Measurements from ENCODE around the gene SPIN1.

Gene SPIN1

DNA sequence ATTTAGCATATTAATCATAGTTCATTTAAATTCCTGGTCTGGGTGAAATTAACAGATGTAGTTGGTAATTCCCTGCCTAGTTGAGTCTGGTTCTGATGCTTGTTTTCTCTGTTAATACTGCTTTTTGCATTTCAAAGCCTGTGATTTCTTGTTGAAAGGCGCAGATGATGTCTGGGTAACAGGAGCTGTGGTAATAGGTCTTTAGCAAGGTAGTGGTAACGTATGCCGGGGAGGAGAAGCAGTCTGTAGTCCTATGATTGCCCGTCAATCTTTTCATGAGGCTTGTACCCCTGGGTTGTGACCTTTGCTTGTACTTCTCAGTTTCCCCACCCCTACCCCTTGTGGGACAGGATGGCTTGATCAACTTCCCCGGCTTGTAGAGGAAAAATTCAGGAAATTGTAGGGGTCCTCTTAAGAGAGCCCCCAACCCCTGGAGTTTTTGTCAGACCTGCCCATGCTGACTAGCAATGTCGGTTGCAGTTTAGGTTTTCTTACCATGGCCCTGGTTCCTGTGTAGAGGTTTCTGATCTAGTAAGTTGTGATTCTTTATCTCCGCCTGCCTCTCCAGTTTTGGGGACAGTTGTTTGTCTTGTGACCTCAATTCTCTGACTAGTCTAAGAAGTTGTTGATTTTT, 55.4 kb downstream of the SPIN1 start:
- no peak overlapping the region for H3K4me3 ChIP-seq (ENCODE audit: low read depth, low read length)
- DNase-seq (ENCODE audit: low read depth), result no peak
- TF ChIP-seq, protein P1, sequence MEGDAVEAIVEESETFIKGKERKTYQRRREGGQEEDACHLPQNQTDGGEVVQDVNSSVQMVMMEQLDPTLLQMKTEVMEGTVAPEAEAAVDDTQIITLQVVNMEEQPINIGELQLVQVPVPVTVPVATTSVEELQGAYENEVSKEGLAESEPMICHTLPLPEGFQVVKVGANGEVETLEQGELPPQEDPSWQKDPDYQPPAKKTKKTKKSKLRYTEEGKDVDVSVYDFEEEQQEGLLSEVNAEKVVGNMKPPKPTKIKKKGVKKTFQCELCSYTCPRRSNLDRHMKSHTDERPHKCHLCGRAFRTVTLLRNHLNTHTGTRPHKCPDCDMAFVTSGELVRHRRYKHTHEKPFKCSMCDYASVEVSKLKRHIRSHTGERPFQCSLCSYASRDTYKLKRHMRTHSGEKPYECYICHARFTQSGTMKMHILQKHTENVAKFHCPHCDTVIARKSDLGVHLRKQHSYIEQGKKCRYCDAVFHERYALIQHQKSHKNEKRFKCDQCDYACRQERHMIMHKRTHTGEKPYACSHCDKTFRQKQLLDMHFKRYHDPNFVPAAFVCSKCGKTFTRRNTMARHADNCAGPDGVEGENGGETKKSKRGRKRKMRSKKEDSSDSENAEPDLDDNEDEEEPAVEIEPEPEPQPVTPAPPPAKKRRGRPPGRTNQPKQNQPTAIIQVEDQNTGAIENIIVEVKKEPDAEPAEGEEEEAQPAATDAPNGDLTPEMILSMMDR (IDR thresholded peaks at IDR 0.05; ENCODE audit: insufficient read depth, low read depth, low read length, missing control alignments), result no peak

GRCh38 chr9:88446728-88447127, 58.5 kb downstream of the SPIN1 start:
- DNase-seq (ENCODE audit: low read depth), result no peak
- H3K4me3 ChIP-seq (ENCODE audit: low read depth, low read length), result no peak overlapping the region
- TF ChIP-seq, protein P1 (IDR thresholded peaks at IDR 0.05; ENCODE audit: insufficient read depth, low read depth, low read length, missing control alignments), result no peak

- no peak for DNase-seq (ENCODE audit: low read depth)
- TF ChIP-seq, protein P1 (IDR thresholded peaks at IDR 0.05; ENCODE audit: insufficient read depth, low read depth, low read length, missing control alignments), result no peak
- no peak overlapping the region for H3K4me3 ChIP-seq (ENCODE audit: low read depth, low read length)
Measured at GRCh38 chr9:88447431-88447830, 59.2 kb downstream of the SPIN1 start.

DNA sequence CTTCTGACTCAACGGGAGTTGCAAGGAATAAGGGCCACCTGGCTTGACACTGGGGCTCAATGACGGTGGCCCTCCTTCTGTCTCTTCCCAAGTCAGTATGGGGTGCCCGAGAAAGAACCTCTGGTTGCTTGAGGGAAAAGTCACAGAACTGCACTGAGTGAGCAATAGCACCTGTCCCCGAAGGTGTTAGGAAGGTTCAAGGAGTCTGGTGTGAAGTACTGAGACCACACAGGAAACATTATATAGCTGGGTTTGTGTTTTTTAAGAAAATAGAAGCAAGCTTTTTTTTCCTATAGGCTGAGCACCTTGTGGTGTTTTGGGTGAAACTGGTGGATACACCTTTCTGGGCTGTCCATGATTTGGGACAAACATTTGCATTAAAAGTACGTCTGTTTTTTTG, 62.9 kb downstream of the SPIN1 start:
- no peak overlapping the region for H3K4me3 ChIP-seq (ENCODE audit: low read depth, low read length)
- no peak for DNase-seq (ENCODE audit: low read depth)
- TF ChIP-seq, protein P1 (IDR thresholded peaks at IDR 0.05; ENCODE audit: insufficient read depth, low read depth, low read length, missing control alignments), result no peak

DNA sequence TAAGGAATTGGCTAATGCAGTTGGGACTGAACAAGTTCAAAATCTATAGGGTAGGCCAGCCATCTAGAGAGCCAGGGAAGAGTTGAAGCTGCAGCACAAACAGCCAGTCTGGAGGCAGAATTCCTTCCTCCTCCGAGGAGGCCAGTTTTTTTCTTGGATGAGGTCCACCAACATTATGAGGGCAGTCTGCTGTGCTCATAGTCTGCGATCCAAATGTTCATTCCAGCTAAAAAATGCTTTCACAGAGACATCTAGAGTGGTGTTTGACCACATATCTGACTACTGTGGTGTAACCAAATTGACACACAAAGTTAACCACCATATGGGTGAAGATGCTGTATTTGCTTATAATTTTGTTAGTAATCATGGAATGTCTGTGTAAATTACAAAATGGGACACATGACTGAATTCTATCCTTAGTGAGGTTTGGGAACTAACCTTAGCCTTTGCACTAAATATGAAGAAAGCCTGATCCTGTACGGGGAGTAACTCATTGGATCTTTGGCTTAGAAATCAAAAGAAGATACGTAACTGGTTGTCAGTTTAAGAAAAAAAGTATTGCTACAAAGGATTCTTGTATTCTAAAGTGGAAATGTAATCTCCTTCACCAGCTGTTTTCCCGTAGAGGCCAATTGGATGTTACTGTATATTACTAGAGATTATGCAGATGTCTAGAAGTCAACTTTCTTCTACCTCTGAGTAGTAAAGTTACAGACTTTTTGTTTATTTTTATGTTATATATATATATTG, 70.6 kb downstream of the SPIN1 start:
- H3K4me3 ChIP-seq (ENCODE audit: low read depth, low read length), result no peak overlapping the region
- TF ChIP-seq, protein P1 (IDR thresholded peaks at IDR 0.05; ENCODE audit: insufficient read depth, low read depth, low read length, missing control alignments), result no peak
- no peak for DNase-seq (ENCODE audit: low read depth)

DNA sequence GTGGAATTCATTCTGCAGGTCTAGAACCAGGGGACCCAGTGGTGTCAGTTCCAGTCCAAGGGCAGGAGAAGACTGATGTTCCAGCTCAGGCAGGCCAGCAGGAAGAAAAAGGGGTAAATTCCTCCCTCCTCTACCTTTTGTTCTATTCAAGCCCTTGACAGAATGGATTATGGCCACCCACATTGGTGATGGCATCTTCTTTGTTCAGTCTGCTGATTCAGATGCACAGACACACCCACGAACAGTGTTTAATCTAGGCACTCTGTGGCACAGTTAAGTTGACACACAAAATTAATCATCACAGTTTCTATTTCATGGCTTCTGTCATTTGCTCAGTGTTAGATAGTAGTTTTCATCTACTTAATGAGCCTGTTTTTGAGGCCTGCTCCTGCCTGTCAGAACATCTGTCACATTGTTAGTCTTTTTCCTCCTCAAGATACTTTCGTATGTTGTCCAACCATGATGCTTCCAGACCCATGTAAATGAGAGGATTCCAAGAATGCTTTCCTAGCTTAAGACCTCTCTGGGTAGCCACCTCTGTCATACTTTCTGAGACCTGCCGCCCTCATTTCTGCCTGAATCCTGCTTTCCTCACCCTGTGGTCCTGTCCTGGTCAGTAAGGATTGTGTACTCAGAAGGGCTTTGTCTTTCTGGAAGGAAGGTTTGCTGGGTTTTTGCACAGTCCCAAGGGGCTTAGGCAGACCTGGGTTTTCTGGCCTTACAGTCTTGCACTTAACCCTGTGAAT, 72.5 kb downstream of the SPIN1 start:
- no peak for DNase-seq (ENCODE audit: low read depth)
- TF ChIP-seq, protein P1 (IDR thresholded peaks at IDR 0.05; ENCODE audit: insufficient read depth, low read depth, low read length, missing control alignments), result no peak
- no peak overlapping the region for H3K4me3 ChIP-seq (ENCODE audit: low read depth, low read length)

Measured in GM12865 (cell line).